ENCODE results near the gene AP2A2. TPM values are rescaled to one million over a fixed set of nuclear protein-coding genes. Genes with fewer than 3 reads are reported as not detected.

AP2A2 gene
- total RNA-seq, 1 experiment from 2014 or later: 55.5 TPM

GRCh38 chr11:1026641-1027482 lies 101.2 kb downstream of the AP2A2 start:
- H3K36me3 ChIP-seq (ENCODE audit: control insufficient read depth in 1 of 2, insufficient read depth in 2 of 2, low read length in 2 of 2): no peaks in the 10 kb centered on the region
- no peaks in the 10 kb centered on the region for H3K9me3 ChIP-seq (ENCODE audit: control insufficient read depth in 1 of 2, insufficient read depth in 1 of 2, low read depth in 1 of 2, low read length in 2 of 2)
- H2AFZ ChIP-seq (ENCODE audit: low read depth, low read length, poor library complexity, severe bottlenecking): no peak overlapping the region
- DNase-seq (ENCODE audit: low read depth, low spot score) (no peak), ATAC-seq (no peak)
- H3K4me2 ChIP-seq (ENCODE audit: low read length): no peak overlapping the region
- no TSS peak for BruUV-seq (replicated peaks)
- no peaks in the 10 kb centered on the region for H3K9me2 ChIP-seq (ENCODE audit: insufficient read depth)
- POLR2A ChIA-PET: no interaction called here
- no peaks in the 10 kb centered on the region for H3K79me2 ChIP-seq (ENCODE audit: insufficient read depth, low read length)
- no peaks in the 10 kb centered on the region for H3K4me1 ChIP-seq (ENCODE audit: control insufficient read depth in 1 of 2, insufficient read depth in 2 of 2, low read length in 2 of 2)
- H3K4me3 ChIP-seq (replicated peaks in 1 of 2; ENCODE audit: low read depth in 1 of 2, low read length in 2 of 2): no peak overlapping the region
- no peak overlapping the region for H3K27ac ChIP-seq (ENCODE audit: low read depth, low read length)
- TF ChIP-seq JUND (IDR thresholded peaks at IDR 0.05): no peak
- TF ChIP-seq TCF7L2 (IDR thresholded peaks at IDR 0.05; ENCODE audit: borderline replicate concordance, extremely low read depth, insufficient read depth, insufficient read length): no peak
- TF ChIP-seq CBX3 (IDR thresholded peaks at IDR 0.05; ENCODE audit: low read depth): no peak
- TF ChIP-seq FOSL1 (IDR thresholded peaks at IDR 0.05; ENCODE audit: low read depth): no peak
- TF ChIP-seq POLR2A (IDR thresholded peaks at IDR 0.05; ENCODE audit: borderline replicate concordance, extremely low read depth, insufficient read depth, insufficient read length): no peak
- no peak for TF ChIP-seq RAD21 (IDR thresholded peaks at IDR 0.05; ENCODE audit: low read depth)
- TF ChIP-seq ELF1 (IDR thresholded peaks at IDR 0.05; ENCODE audit: borderline replicate concordance, low read depth): no peak
- no peak for TF ChIP-seq ZNF274 (IDR thresholded peaks at IDR 0.05; ENCODE audit: low read depth, low read length)
- no peak for TF ChIP-seq ZBTB33 (IDR thresholded peaks at IDR 0.05; ENCODE audit: extremely low read depth, insufficient replicate concordance, low read length)
- TF ChIP-seq, protein P1, sequence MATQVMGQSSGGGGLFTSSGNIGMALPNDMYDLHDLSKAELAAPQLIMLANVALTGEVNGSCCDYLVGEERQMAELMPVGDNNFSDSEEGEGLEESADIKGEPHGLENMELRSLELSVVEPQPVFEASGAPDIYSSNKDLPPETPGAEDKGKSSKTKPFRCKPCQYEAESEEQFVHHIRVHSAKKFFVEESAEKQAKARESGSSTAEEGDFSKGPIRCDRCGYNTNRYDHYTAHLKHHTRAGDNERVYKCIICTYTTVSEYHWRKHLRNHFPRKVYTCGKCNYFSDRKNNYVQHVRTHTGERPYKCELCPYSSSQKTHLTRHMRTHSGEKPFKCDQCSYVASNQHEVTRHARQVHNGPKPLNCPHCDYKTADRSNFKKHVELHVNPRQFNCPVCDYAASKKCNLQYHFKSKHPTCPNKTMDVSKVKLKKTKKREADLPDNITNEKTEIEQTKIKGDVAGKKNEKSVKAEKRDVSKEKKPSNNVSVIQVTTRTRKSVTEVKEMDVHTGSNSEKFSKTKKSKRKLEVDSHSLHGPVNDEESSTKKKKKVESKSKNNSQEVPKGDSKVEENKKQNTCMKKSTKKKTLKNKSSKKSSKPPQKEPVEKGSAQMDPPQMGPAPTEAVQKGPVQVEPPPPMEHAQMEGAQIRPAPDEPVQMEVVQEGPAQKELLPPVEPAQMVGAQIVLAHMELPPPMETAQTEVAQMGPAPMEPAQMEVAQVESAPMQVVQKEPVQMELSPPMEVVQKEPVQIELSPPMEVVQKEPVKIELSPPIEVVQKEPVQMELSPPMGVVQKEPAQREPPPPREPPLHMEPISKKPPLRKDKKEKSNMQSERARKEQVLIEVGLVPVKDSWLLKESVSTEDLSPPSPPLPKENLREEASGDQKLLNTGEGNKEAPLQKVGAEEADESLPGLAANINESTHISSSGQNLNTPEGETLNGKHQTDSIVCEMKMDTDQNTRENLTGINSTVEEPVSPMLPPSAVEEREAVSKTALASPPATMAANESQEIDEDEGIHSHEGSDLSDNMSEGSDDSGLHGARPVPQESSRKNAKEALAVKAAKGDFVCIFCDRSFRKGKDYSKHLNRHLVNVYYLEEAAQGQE (IDR thresholded peaks at IDR 0.05; ENCODE audit: low read depth): no peak
- no peak for TF ChIP-seq SP1 (IDR thresholded peaks at IDR 0.05; ENCODE audit: low read depth)
- no peak for TF ChIP-seq EGR1 (IDR thresholded peaks at IDR 0.05; ENCODE audit: low read depth)
- no peak for TF ChIP-seq EZH2phosphoT487 (IDR thresholded peaks at IDR 0.05; ENCODE audit: borderline replicate concordance)
- no peak for TF ChIP-seq SRF (IDR thresholded peaks at IDR 0.05; ENCODE audit: low read depth)
- no peaks in the 10 kb centered on the region for H3K27me3 ChIP-seq (ENCODE audit: insufficient read depth, low read length)
- RAD21 ChIA-PET (ENCODE audit: low non-redundant PET in 1 of 2, low total read pairs in 2 of 2, uncharacterized antibody in 2 of 2, unreplicated experiment in 2 of 2): no interaction called here
- intact Hi-C loops (cut with micrococcal nuclease): no loop called here
- H4K20me1 ChIP-seq (ENCODE audit: insufficient read depth): no peaks in the 10 kb centered on the region
- CTCF ChIA-PET: no interaction called here
- no peak overlapping the region for H3K9ac ChIP-seq (ENCODE audit: low read length)
